Uterus (tissue), 2 donors: ENCODE measurements around the gene SLCO1B3.

Source experiments
- CTCF ChIP-seq, 4 experiments: fragments of 200-600 bp in 2 of 4; fragments of 450-650 bp in 2 of 4; sonication (generic) in 2 of 4; IDR thresholded peaks; one replicate each; pipeline ENCODE4 v1.5.1; 2016 to 2019; ENCODE audit warnings: antibody characterized with exemption in 4 of 4, mild to moderate bottlenecking in 2 of 4, moderate library complexity in 1 of 4
- POLR2A ChIP-seq, 2 donors: fragments of 450-650 bp; IDR thresholded peaks; one replicate each; pipeline ENCODE4 v1.6.1; 2016; ENCODE audit warnings: antibody characterized with exemption in 2 of 2, mild to moderate bottlenecking in 1 of 2, moderate library complexity in 1 of 2

GRCh38 chr12:20830456-20830855 lies 20.0 kb downstream of the SLCO1B3 start:
- TF ChIP-seq POLR2A (IDR thresholded peaks at IDR 0.05) (no peak), CTCF (IDR thresholded peaks at IDR 0.05) (no peak)
